Measurements from ENCODE around the gene SLC35D3.

- TF ChIP-seq, protein P1, sequence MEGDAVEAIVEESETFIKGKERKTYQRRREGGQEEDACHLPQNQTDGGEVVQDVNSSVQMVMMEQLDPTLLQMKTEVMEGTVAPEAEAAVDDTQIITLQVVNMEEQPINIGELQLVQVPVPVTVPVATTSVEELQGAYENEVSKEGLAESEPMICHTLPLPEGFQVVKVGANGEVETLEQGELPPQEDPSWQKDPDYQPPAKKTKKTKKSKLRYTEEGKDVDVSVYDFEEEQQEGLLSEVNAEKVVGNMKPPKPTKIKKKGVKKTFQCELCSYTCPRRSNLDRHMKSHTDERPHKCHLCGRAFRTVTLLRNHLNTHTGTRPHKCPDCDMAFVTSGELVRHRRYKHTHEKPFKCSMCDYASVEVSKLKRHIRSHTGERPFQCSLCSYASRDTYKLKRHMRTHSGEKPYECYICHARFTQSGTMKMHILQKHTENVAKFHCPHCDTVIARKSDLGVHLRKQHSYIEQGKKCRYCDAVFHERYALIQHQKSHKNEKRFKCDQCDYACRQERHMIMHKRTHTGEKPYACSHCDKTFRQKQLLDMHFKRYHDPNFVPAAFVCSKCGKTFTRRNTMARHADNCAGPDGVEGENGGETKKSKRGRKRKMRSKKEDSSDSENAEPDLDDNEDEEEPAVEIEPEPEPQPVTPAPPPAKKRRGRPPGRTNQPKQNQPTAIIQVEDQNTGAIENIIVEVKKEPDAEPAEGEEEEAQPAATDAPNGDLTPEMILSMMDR (IDR thresholded peaks at IDR 0.05) = no peak
- TF ChIP-seq EZH2phosphoT487 (IDR thresholded peaks at IDR 0.05) = no peak
- TF ChIP-seq EZH2 (IDR thresholded peaks at IDR 0.05) = no peak
Observed at GRCh38 chr6:136955123-136955522, 33.0 kb downstream of the SLC35D3 start.
